ENCODE data around the gene GPR55. TPM values are rescaled to one million over a fixed set of nuclear protein-coding genes. Genes with fewer than 3 reads are reported as not detected.

Gene GPR55
- total RNA-seq, 1 donor from 2014 or later: not detected

DNA sequence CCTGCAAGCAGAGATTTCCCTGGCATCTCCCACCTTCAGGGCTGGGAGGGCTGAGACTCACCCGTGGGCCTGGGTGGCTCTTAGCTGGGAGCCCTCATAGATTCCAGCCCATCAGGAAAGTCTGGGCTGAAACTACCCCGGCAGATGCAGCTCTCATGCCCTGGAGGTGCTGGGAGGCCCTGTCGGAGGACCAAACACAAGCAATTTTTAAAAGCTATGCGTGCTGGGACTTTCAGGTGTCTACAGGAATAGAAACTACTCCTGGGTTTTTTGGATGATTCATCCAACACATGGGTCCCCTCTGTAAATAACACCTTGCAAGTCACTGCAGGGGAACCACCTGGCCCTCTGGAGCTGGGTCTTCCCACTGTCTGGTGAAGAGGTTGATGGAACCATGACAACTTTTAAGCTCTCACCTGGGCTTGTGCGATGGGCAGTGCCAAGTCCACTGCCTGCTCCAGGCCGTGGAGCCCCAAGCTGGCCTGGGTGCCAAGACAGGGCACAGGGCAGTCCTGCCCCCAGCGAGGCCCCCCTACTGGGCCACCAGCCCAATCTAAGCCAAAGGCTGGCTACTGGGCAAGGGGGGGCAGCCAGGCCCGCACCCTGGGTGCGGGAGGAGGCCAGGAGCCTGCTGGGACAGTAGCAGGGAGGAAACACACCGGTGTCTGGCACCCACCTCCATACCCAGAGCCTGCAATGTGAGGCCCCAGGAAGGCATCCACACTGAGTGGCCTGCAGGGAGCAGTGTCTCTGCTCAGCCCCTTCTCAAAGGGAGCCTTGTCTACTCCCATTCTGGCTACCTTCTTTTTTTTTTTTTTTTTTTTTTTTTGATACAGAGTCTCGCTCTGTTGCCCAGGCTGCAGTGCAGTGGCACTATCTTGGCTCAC lies 1.1 kb upstream of the GPR55 start:
- Histone ChIP-seq H3K79me2 (ENCODE audit: insufficient read depth, low read length) (no peaks in the 10 kb centered on the region), H3K9me3 (ENCODE audit: insufficient read depth, low read depth, low read length) (no peaks in the 10 kb centered on the region), H3K27ac (ENCODE audit: low read depth, low read length) (no peak overlapping the region), H3K4me2 (ENCODE audit: low read length) (no peak overlapping the region), H3K4me3 (ENCODE audit: insufficient read depth, low read depth, low read length) (no peak overlapping the region), H3K4me1 (ENCODE audit: insufficient read depth, low read length) (no peaks in the 10 kb centered on the region), H3K36me3 (ENCODE audit: insufficient read depth, low read length) (no peaks in the 10 kb centered on the region), H3K9ac (ENCODE audit: low read length) (no peak overlapping the region), H4K20me1 (ENCODE audit: insufficient read depth, low read length) (no peaks in the 10 kb centered on the region), H2AFZ (ENCODE audit: low read depth, low read length) (no peak overlapping the region), H3K27me3 (ENCODE audit: insufficient read depth, low read length) (peaks cover 4% of the 10 kb centered on the region)
- H3K9me3 Mint-ChIP-seq (ENCODE audit: unreplicated experiment): no peaks in the 10 kb centered on the region
- TF ChIP-seq, protein P1, sequence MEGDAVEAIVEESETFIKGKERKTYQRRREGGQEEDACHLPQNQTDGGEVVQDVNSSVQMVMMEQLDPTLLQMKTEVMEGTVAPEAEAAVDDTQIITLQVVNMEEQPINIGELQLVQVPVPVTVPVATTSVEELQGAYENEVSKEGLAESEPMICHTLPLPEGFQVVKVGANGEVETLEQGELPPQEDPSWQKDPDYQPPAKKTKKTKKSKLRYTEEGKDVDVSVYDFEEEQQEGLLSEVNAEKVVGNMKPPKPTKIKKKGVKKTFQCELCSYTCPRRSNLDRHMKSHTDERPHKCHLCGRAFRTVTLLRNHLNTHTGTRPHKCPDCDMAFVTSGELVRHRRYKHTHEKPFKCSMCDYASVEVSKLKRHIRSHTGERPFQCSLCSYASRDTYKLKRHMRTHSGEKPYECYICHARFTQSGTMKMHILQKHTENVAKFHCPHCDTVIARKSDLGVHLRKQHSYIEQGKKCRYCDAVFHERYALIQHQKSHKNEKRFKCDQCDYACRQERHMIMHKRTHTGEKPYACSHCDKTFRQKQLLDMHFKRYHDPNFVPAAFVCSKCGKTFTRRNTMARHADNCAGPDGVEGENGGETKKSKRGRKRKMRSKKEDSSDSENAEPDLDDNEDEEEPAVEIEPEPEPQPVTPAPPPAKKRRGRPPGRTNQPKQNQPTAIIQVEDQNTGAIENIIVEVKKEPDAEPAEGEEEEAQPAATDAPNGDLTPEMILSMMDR (IDR thresholded peaks at IDR 0.05; ENCODE audit: insufficient read depth, low read depth, low read length): no peak
- TF ChIP-seq EZH2 (IDR thresholded peaks at IDR 0.05; ENCODE audit: insufficient read depth, low read length): no peak
- no peak overlapping the region for H3K27ac Mint-ChIP-seq (ENCODE audit: unreplicated experiment)
- DNase-seq (ENCODE audit: low read depth) (no peak), FAIRE-seq (no peak)
- H3K36me3 Mint-ChIP-seq (ENCODE audit: low read depth, unreplicated experiment): no peaks in the 10 kb centered on the region
- H3K27me3 Mint-ChIP-seq (ENCODE audit: low read depth, unreplicated experiment): peaks cover 45% of the 10 kb centered on the region
- H3K4me3 Mint-ChIP-seq (ENCODE audit: unreplicated experiment): no peak overlapping the region
- H3K4me1 Mint-ChIP-seq (ENCODE audit: low read depth, unreplicated experiment): peaks cover 3% of the 10 kb centered on the region

DNA sequence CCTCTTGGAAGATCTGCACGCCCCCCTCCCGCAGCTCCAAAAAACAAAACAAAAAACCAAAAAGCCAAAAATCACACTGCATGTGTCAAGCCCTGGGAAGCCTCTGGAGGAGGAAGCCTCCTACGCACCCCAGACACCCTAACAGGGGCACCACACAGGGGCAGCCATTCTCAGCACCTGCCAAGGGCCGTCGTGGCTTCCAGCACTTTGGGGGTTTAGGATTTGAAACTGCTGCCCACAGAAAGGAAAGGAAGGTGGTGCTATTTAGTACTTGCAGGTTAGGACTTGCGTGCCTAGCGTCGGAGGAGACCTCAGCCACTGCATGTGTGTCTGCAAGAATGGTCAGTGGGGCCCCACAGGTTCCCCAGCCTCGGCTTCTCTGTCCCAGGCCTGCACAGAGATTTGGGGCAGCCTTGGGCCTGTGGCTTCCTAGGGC lies 419 bp upstream of the GPR55 start:
- Mint-ChIP-seq H3K36me3 (ENCODE audit: low read depth, unreplicated experiment) (no peaks in the 10 kb centered on the region), H3K4me1 (ENCODE audit: low read depth, unreplicated experiment) (peaks cover 3% of the 10 kb centered on the region), H3K27ac (ENCODE audit: unreplicated experiment) (no peak overlapping the region), H3K27me3 (ENCODE audit: low read depth, unreplicated experiment) (peaks cover 40% of the 10 kb centered on the region), H3K9me3 (ENCODE audit: unreplicated experiment) (no peaks in the 10 kb centered on the region), H3K4me3 (ENCODE audit: unreplicated experiment) (no peak overlapping the region)
- no peak overlapping the region for H2AFZ ChIP-seq (ENCODE audit: low read depth, low read length)
- no peak for TF ChIP-seq EZH2 (IDR thresholded peaks at IDR 0.05; ENCODE audit: insufficient read depth, low read length)
- TF ChIP-seq, protein P1 (IDR thresholded peaks at IDR 0.05; ENCODE audit: insufficient read depth, low read depth, low read length): no peak
- no peaks in the 10 kb centered on the region for H4K20me1 ChIP-seq (ENCODE audit: insufficient read depth, low read length)
- H3K4me3 ChIP-seq (ENCODE audit: insufficient read depth, low read depth, low read length): no peak overlapping the region
- H3K36me3 ChIP-seq (ENCODE audit: insufficient read depth, low read length): no peaks in the 10 kb centered on the region
- DNase-seq (ENCODE audit: low read depth): no peak
- no peak overlapping the region for H3K9ac ChIP-seq (ENCODE audit: low read length)
- no peak for FAIRE-seq
- no peak overlapping the region for H3K27ac ChIP-seq (ENCODE audit: low read depth, low read length)
- H3K79me2 ChIP-seq (ENCODE audit: insufficient read depth, low read length): no peaks in the 10 kb centered on the region
- no peaks in the 10 kb centered on the region for H3K4me1 ChIP-seq (ENCODE audit: insufficient read depth, low read length)
- H3K9me3 ChIP-seq (ENCODE audit: insufficient read depth, low read depth, low read length): no peaks in the 10 kb centered on the region
- no peak overlapping the region for H3K4me2 ChIP-seq (ENCODE audit: low read length)
- H3K27me3 ChIP-seq (ENCODE audit: insufficient read depth, low read length): peaks cover 4% of the 10 kb centered on the region

DNA sequence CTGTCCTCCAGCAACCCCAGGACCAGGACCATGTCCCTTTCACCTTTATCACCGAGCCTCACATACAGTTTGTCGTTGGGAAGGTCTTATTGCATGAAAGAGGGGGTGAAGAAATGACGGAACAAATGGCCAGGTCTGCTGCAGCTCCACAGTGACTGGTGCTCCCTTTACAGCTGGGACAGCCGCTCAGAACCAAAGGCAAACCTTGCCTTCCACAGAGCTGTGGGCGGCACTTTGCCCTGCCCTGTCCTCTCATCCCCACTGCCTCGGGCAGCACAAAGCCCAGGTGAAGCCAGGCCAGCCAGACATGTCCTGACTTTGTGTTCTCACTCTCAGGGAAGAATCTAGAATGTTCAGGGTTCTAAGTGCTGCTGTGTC lies 961 bp downstream of the GPR55 start:
- Mint-ChIP-seq H3K4me1 (ENCODE audit: low read depth, unreplicated experiment) (peaks cover 3% of the 10 kb centered on the region), H3K4me3 (ENCODE audit: unreplicated experiment) (no peak overlapping the region), H3K27me3 (ENCODE audit: low read depth, unreplicated experiment) (peaks cover 32% of the 10 kb centered on the region), H3K36me3 (ENCODE audit: low read depth, unreplicated experiment) (no peaks in the 10 kb centered on the region), H3K27ac (ENCODE audit: unreplicated experiment) (no peak overlapping the region), H3K9me3 (ENCODE audit: unreplicated experiment) (no peaks in the 10 kb centered on the region)
- no peak for DNase-seq (ENCODE audit: low read depth)
- Histone ChIP-seq H2AFZ (ENCODE audit: low read depth, low read length) (no peak overlapping the region), H3K27me3 (ENCODE audit: insufficient read depth, low read length) (peaks cover 4% of the 10 kb centered on the region), H3K79me2 (ENCODE audit: insufficient read depth, low read length) (no peaks in the 10 kb centered on the region), H3K4me3 (ENCODE audit: insufficient read depth, low read depth, low read length) (no peak overlapping the region), H3K9me3 (ENCODE audit: insufficient read depth, low read depth, low read length) (no peaks in the 10 kb centered on the region), H3K9ac (ENCODE audit: low read length) (no peak overlapping the region), H4K20me1 (ENCODE audit: insufficient read depth, low read length) (no peaks in the 10 kb centered on the region), H3K4me2 (ENCODE audit: low read length) (no peak overlapping the region), H3K4me1 (ENCODE audit: insufficient read depth, low read length) (no peaks in the 10 kb centered on the region), H3K36me3 (ENCODE audit: insufficient read depth, low read length) (no peaks in the 10 kb centered on the region), H3K27ac (ENCODE audit: low read depth, low read length) (no peak overlapping the region)
- no peak for FAIRE-seq
- TF ChIP-seq, protein P1 (IDR thresholded peaks at IDR 0.05; ENCODE audit: insufficient read depth, low read depth, low read length): no peak
- no peak for TF ChIP-seq EZH2 (IDR thresholded peaks at IDR 0.05; ENCODE audit: insufficient read depth, low read length)

Data from astrocyte (in vitro differentiated cells and primary cell).